GM23338 (cell line): ENCODE data around the gene ACSS3. TPM values are rescaled to one million over a fixed set of nuclear protein-coding genes. Genes with fewer than 3 reads are reported as not detected.

Experiments
- ATAC-seq: fragments of 200-7000 bp; cut with Tn5 transposase; 3 replicates; pipeline ENCODE4 v1.9.1; 2020
- DNase-seq: peaks from one replicate; pipeline ENCODE4 v3.0.0-alpha.2; 2015; ENCODE audit warnings: low spot score
- H2AFZ ChIP-seq: fragments of 200-600 bp; sonication (generic); 2 replicates; pipeline ENCODE4 v1.8.0; 2016; ENCODE audit warnings: antibody characterized with exemption, mild to moderate bottlenecking, moderate library complexity
- H3F3A ChIP-seq: fragments of 200-600 bp; sonication (generic); replicated peaks from 2 replicates; pipeline ENCODE4 v1.8.0; 2017; ENCODE audit warnings: antibody characterized with exemption, mixed run types, low read depth
- H3K27ac ChIP-seq: fragments of 200-600 bp; sonication (generic); 2 replicates; pipeline ENCODE4 v1.6.1; 2016; ENCODE audit warnings: low read depth
- H3K27me3 ChIP-seq: fragments of 200-600 bp; sonication (generic); 2 replicates; pipeline ENCODE4 v1.8.0; 2016; ENCODE audit warnings: mild to moderate bottlenecking, mixed run types, moderate library complexity; ENCODE audit not compliant: insufficient read depth
- H3K36me3 ChIP-seq: fragments of 200-600 bp; sonication (generic); 2 replicates; pipeline ENCODE4 v1.8.0; 2016; ENCODE audit warnings: mild to moderate bottlenecking; ENCODE audit not compliant: insufficient read depth
- H3K4me1 ChIP-seq: fragments of 200-600 bp; sonication (generic); 2 replicates; pipeline ENCODE4 v1.8.0; 2016; ENCODE audit warnings: mild to moderate bottlenecking, moderate library complexity; ENCODE audit not compliant: insufficient read depth
- H3K4me2 ChIP-seq: fragments of 200-600 bp; sonication (generic); 2 replicates; pipeline ENCODE4 v1.7.1; 2017; ENCODE audit warnings: mixed run types
- H3K4me3 ChIP-seq: fragments of 200-600 bp; sonication (generic); 2 replicates; pipeline ENCODE4 v1.6.1; 2016; ENCODE audit warnings: mixed run types
- H3K79me2 ChIP-seq: fragments of 200-600 bp; sonication (generic); replicated peaks from 2 replicates; pipeline ENCODE4 v1.8.0; 2017; ENCODE audit warnings: mild to moderate bottlenecking; ENCODE audit not compliant: insufficient read depth
- H3K9me2 ChIP-seq: fragments of 200-600 bp; sonication (generic); 2 replicates; pipeline ENCODE4 v1.8.0; 2017; ENCODE audit not compliant: insufficient read depth
- H4K20me1 ChIP-seq: fragments of 200-600 bp; sonication (generic); replicated peaks from 2 replicates; pipeline ENCODE4 v1.8.0; 2017; ENCODE audit warnings: mild to moderate bottlenecking; ENCODE audit not compliant: insufficient read depth
- H3K27ac Mint-ChIP-seq: 2 replicates; pipeline ENCODE4 v1.8.0; 2020; ENCODE audit warnings: inconsistent platforms, mild to moderate bottlenecking, moderate library complexity, mixed read lengths
- H3K27me3 Mint-ChIP-seq: 3 replicates; pipeline ENCODE4 v1.8.0; 2022; ENCODE audit warnings: low read depth, mild to moderate bottlenecking, moderate library complexity, mixed read lengths, inconsistent platforms; ENCODE audit not compliant: insufficient read depth, poor library complexity
- H3K36me3 Mint-ChIP-seq: 3 replicates; pipeline ENCODE4 v1.8.0; 2021; ENCODE audit warnings: low read depth, mild to moderate bottlenecking, inconsistent platforms, moderate library complexity, mixed read lengths
- H3K4me1 Mint-ChIP-seq: 3 replicates; pipeline ENCODE4 v1.8.0; 2020; ENCODE audit warnings: mild to moderate bottlenecking, inconsistent platforms, mixed read lengths
- H3K4me3 Mint-ChIP-seq: 3 replicates; pipeline ENCODE4 v1.8.0; 2021; ENCODE audit warnings: moderate library complexity, mild to moderate bottlenecking, inconsistent platforms, mixed read lengths
- H3K9me3 Mint-ChIP-seq: 3 replicates; pipeline ENCODE4 v1.8.0; 2020; ENCODE audit warnings: moderate library complexity, mild to moderate bottlenecking, inconsistent platforms, mixed read lengths
- CREB1 ChIP-seq: fragments of 250-450 bp; sonication (Bioruptor Pico); IDR thresholded peaks from 2 replicates; pipeline ENCODE4 v1.5.0; 2020; ENCODE audit warnings: low read depth, mild to moderate bottlenecking, moderate library complexity
- ETS1 ChIP-seq: IDR thresholded peaks from 2 replicates; pipeline ENCODE4 v1.6.1; 2016; ENCODE audit warnings: antibody characterized with exemption
- EZH2 ChIP-seq: fragments of 200-600 bp; sonication (generic); IDR thresholded peaks from one replicate; pipeline ENCODE4 v1.8.0; 2017; ENCODE audit warnings: antibody characterized with exemption, mild to moderate bottlenecking, low read depth; ENCODE audit not compliant: unreplicated experiment
- EZH2phosphoT487 ChIP-seq: fragments of 200-600 bp; sonication (generic); IDR thresholded peaks from one replicate; pipeline ENCODE4 v1.8.1; 2018; ENCODE audit warnings: antibody characterized with exemption; ENCODE audit not compliant: unreplicated experiment
- JUNB ChIP-seq: IDR thresholded peaks from one replicate; pipeline ENCODE4 v1.6.1; 2016; ENCODE audit warnings: antibody characterized with exemption; ENCODE audit not compliant: unreplicated experiment
- NANOG ChIP-seq: IDR thresholded peaks from 2 replicates; pipeline ENCODE4 v1.6.1; 2016; ENCODE audit warnings: antibody characterized with exemption, borderline replicate concordance
- POLR2AphosphoS5 ChIP-seq: IDR thresholded peaks from 2 replicates; pipeline ENCODE4 v1.6.1; 2016; ENCODE audit warnings: antibody characterized with exemption, low read depth
- REST ChIP-seq: IDR thresholded peaks from one replicate; pipeline ENCODE4 v1.6.1; 2018; ENCODE audit warnings: antibody characterized with exemption; ENCODE audit not compliant: unreplicated experiment
- STAT1 ChIP-seq: IDR thresholded peaks from one replicate; pipeline ENCODE4 v1.6.1; 2016; ENCODE audit warnings: antibody characterized with exemption; ENCODE audit not compliant: unreplicated experiment
- ZNF114 ChIP-seq: fragments of 250-450 bp; sonication (Bioruptor Pico); IDR thresholded peaks from 2 replicates; pipeline ENCODE4 v1.5.0; 2020; ENCODE audit warnings: mild to moderate bottlenecking, moderate library complexity
- ZNF331 ChIP-seq: fragments of 250-450 bp; sonication (Bioruptor Pico); IDR thresholded peaks from 2 replicates; pipeline ENCODE4 v1.5.0; 2020; ENCODE audit warnings: low read depth, mild to moderate bottlenecking, moderate library complexity
- ZNF462 ChIP-seq: fragments of 250-450 bp; sonication (Bioruptor Pico); IDR thresholded peaks from 2 replicates; pipeline ENCODE4 v1.5.0; 2020; ENCODE audit warnings: mild to moderate bottlenecking, moderate library complexity
- polyA plus RNA-seq: library from polyadenylated mRNA; unstranded; fragments of >200 nt; fragmentation: Nextera tagmentation; extraction: Ambion mirVana; gene quantifications from 2 replicates; pipeline ENCODE4 v1.2.1, GENCODE V29; 2016
- total RNA-seq: library from RNA; depleted of rRNA; stranded (reverse); fragments of >200 nt; shearing (Covaris generic); gene quantifications from 2 replicates; pipeline ENCODE4 v1.2.3, GENCODE V29; 2014

Gene ACSS3
- total and polyA plus RNA-seq, 2 experiments from 2014 or later, result 7.4 to 28.9 TPM

GRCh38 chr12:81143057-81143456 lies 65.2 kb downstream of the ACSS3 start (continued):
- TF ChIP-seq JUNB (no peak), ZNF331 (CRISPR knock-in tag) (no peak), CREB1 (CRISPR knock-in tag) (no peak)

GRCh38 chr12:81146228-81147225 lies 68.6 kb downstream of the ACSS3 start:
- Histone ChIP-seq H3K27ac (no peak overlapping the region), H3K4me1 (no peaks in the 10 kb centered on the region), H3K4me3 (no peak overlapping the region), H3K4me2 (no peak overlapping the region), H3K79me2 (no peaks in the 10 kb centered on the region), H3K27me3 (no peaks in the 10 kb centered on the region), H3K9me2 (no peaks in the 10 kb centered on the region), H4K20me1 (no peaks in the 10 kb centered on the region), H3K36me3 (no peaks in the 10 kb centered on the region), H3F3A (no peaks in the 10 kb centered on the region), H2AFZ (no peak overlapping the region)
- no peak for DNase-seq
- H3K36me3 Mint-ChIP-seq, result 0 out of 3 replicates have a peak, but pooled peaks cover 5% of the 10 kb centered on the region
- no peaks in the 10 kb centered on the region for H3K9me3 Mint-ChIP-seq
- no peaks in the 10 kb centered on the region for H3K4me1 Mint-ChIP-seq
- no peak for TF ChIP-seq EZH2
- TF ChIP-seq JUNB, result no peak
- TF ChIP-seq EZH2phosphoT487, result no peak
- no peak for TF ChIP-seq STAT1
- no peak for TF ChIP-seq POLR2AphosphoS5
- TF ChIP-seq NANOG, result no peak
- TF ChIP-seq ZNF331 (CRISPR knock-in tag), result no peak
- TF ChIP-seq ETS1, result no peak
- TF ChIP-seq REST, result no peak
- no peak for TF ChIP-seq ZNF462 (CRISPR knock-in tag)
- no peak for TF ChIP-seq CREB1 (CRISPR knock-in tag)
- TF ChIP-seq ZNF114 (CRISPR knock-in tag), result no peak
- H3K4me3 Mint-ChIP-seq, result no peak overlapping the region
- peak overlapping the region; percentile 42 for H3K27ac Mint-ChIP-seq
- no peak for ATAC-seq
- no peaks in the 10 kb centered on the region for H3K27me3 Mint-ChIP-seq
